ENCODE data around the gene ARL4A.

The ARL4A gene

GRCh38 chr7:12726908-12727307, 39.5 kb downstream of the ARL4A start:
- Histone ChIP-seq H3K79me2 (ENCODE audit: low read length) (no peaks in the 10 kb centered on the region), H3K4me3 (ENCODE audit: low read length) (no peak overlapping the region), H2AFZ (ENCODE audit: low read depth, low read length) (no peak overlapping the region), H3K27me3 (ENCODE audit: low read depth, low read length) (no peaks in the 10 kb centered on the region), H3K9ac (ENCODE audit: low read length) (no peak overlapping the region), H3K27ac (ENCODE audit: low read length) (no peak overlapping the region), H3K36me3 (replicated peaks; ENCODE audit: low read depth, low read length) (no peaks in the 10 kb centered on the region), H3K4me1 (ENCODE audit: low read length) (no peaks in the 10 kb centered on the region), H4K20me1 (ENCODE audit: insufficient read depth, low read length) (no peaks in the 10 kb centered on the region), H3K9me3 (ENCODE audit: insufficient read depth, low read length) (no peaks in the 10 kb centered on the region), H3K4me2 (ENCODE audit: low read length) (no peak overlapping the region)
- TF ChIP-seq EZH2phosphoT487 (IDR thresholded peaks at IDR 0.05; ENCODE audit: low read depth) = no peak
- TF ChIP-seq, protein P1, sequence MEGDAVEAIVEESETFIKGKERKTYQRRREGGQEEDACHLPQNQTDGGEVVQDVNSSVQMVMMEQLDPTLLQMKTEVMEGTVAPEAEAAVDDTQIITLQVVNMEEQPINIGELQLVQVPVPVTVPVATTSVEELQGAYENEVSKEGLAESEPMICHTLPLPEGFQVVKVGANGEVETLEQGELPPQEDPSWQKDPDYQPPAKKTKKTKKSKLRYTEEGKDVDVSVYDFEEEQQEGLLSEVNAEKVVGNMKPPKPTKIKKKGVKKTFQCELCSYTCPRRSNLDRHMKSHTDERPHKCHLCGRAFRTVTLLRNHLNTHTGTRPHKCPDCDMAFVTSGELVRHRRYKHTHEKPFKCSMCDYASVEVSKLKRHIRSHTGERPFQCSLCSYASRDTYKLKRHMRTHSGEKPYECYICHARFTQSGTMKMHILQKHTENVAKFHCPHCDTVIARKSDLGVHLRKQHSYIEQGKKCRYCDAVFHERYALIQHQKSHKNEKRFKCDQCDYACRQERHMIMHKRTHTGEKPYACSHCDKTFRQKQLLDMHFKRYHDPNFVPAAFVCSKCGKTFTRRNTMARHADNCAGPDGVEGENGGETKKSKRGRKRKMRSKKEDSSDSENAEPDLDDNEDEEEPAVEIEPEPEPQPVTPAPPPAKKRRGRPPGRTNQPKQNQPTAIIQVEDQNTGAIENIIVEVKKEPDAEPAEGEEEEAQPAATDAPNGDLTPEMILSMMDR (IDR thresholded peaks at IDR 0.05; ENCODE audit: low read depth, low read length) = no peak

GRCh38 chr7:12727455-12728191, 40.2 kb downstream of the ARL4A start:
- Histone ChIP-seq H3K9ac (ENCODE audit: low read length) (no peak overlapping the region), H3K4me1 (ENCODE audit: low read length) (no peaks in the 10 kb centered on the region), H2AFZ (ENCODE audit: low read depth, low read length) (no peak overlapping the region), H3K27ac (ENCODE audit: low read length) (no peak overlapping the region), H3K79me2 (ENCODE audit: low read length) (no peaks in the 10 kb centered on the region), H3K9me3 (ENCODE audit: insufficient read depth, low read length) (no peaks in the 10 kb centered on the region), H3K4me3 (ENCODE audit: low read length) (no peak overlapping the region), H3K4me2 (ENCODE audit: low read length) (no peak overlapping the region), H3K27me3 (ENCODE audit: low read depth, low read length) (no peaks in the 10 kb centered on the region), H4K20me1 (ENCODE audit: insufficient read depth, low read length) (no peaks in the 10 kb centered on the region), H3K36me3 (replicated peaks; ENCODE audit: low read depth, low read length) (no peaks in the 10 kb centered on the region)
- TF ChIP-seq, protein P1 (IDR thresholded peaks at IDR 0.05; ENCODE audit: low read depth, low read length) = no peak
- TF ChIP-seq EZH2phosphoT487 (IDR thresholded peaks at IDR 0.05; ENCODE audit: low read depth) = no peak

DNA sequence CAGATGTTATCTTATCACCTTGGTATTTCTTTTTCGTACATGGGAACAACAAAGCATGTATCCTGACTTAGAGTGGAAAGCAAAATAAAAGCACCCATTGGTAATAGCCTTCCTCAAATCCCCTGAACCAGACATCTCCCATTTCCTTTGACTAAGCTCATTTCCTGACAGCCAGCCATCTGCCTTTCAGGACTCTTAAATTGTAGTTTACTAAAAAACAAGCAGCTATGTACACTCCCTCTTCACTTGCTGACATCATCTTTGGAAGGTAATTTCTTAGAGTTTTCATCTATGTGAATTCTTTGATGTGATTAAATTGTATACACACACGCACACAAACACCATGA, 40.7 kb downstream of the ARL4A start:
- Histone ChIP-seq H3K79me2 (ENCODE audit: low read length) (no peaks in the 10 kb centered on the region), H3K9me3 (ENCODE audit: insufficient read depth, low read length) (no peaks in the 10 kb centered on the region), H3K9ac (ENCODE audit: low read length) (no peak overlapping the region), H2AFZ (ENCODE audit: low read depth, low read length) (no peak overlapping the region), H4K20me1 (ENCODE audit: insufficient read depth, low read length) (no peaks in the 10 kb centered on the region), H3K36me3 (replicated peaks; ENCODE audit: low read depth, low read length) (no peaks in the 10 kb centered on the region), H3K4me3 (ENCODE audit: low read length) (no peak overlapping the region), H3K27ac (ENCODE audit: low read length) (no peak overlapping the region), H3K4me1 (ENCODE audit: low read length) (no peaks in the 10 kb centered on the region), H3K27me3 (ENCODE audit: low read depth, low read length) (no peaks in the 10 kb centered on the region), H3K4me2 (ENCODE audit: low read length) (no peak overlapping the region)
- TF ChIP-seq, protein P1 (IDR thresholded peaks at IDR 0.05; ENCODE audit: low read depth, low read length) = no peak

- H3K4me1 ChIP-seq (ENCODE audit: low read length) = no peaks in the 10 kb centered on the region
- no peaks in the 10 kb centered on the region for H3K27me3 ChIP-seq (ENCODE audit: low read depth, low read length)
- no peaks in the 10 kb centered on the region for H4K20me1 ChIP-seq (ENCODE audit: insufficient read depth, low read length)
- no peak overlapping the region for H3K9ac ChIP-seq (ENCODE audit: low read length)
- TF ChIP-seq EZH2phosphoT487 (IDR thresholded peaks at IDR 0.05; ENCODE audit: low read depth) = no peak
- TF ChIP-seq, protein P1 (IDR thresholded peaks at IDR 0.05; ENCODE audit: low read depth, low read length) = no peak
- no peak overlapping the region for H3K4me3 ChIP-seq (ENCODE audit: low read length)
- no peaks in the 10 kb centered on the region for H3K36me3 ChIP-seq (replicated peaks; ENCODE audit: low read depth, low read length)
- no peaks in the 10 kb centered on the region for H3K9me3 ChIP-seq (ENCODE audit: insufficient read depth, low read length)
- no peak overlapping the region for H2AFZ ChIP-seq (ENCODE audit: low read depth, low read length)
- H3K27ac ChIP-seq (ENCODE audit: low read length) = no peak overlapping the region
- no peak overlapping the region for H3K4me2 ChIP-seq (ENCODE audit: low read length)
- no peaks in the 10 kb centered on the region for H3K79me2 ChIP-seq (ENCODE audit: low read length)
These were observed 41.7 kb downstream of the ARL4A start for GRCh38 chr7:12729112-12729511.

Data from OCI-LY3 (cell line).